Neural progenitor cell (in vitro differentiated cells): ENCODE measurements around the gene DNAJC5.

Experiments used
- CTCF ChIP-seq: fragments of 200-600 bp; sonication (generic); IDR thresholded peaks from 2 replicates; pipeline ENCODE4 v1.5.1; 2017; ENCODE audit warnings: antibody characterized with exemption, mild to moderate bottlenecking
- EZH2 ChIP-seq: fragments of 200-600 bp; sonication (generic); IDR thresholded peaks from 2 replicates; pipeline ENCODE4 v1.6.1; 2017; ENCODE audit warnings: antibody characterized with exemption, mild to moderate bottlenecking, moderate library complexity
- EZH2phosphoT487 ChIP-seq: fragments of 200-600 bp; sonication (generic); IDR thresholded peaks from 2 replicates; pipeline ENCODE4 v1.6.1; 2017; ENCODE audit warnings: antibody characterized with exemption

- TF ChIP-seq EZH2phosphoT487 (no peak), CTCF (no peak), EZH2 (no peak)
Observed at GRCh38 chr20:63890616-63891015, 4.3 kb upstream of the DNAJC5 start.
